HepG2 (cell line): Measurements from ENCODE around the gene CSMD2. TPM values are rescaled to one million over a fixed set of nuclear protein-coding genes. Genes with fewer than 3 reads are reported as not detected.

Experiments
- ATAC-seq: fragments of 200-7000 bp; cut with Tn5 transposase; 3 replicates; pipeline ENCODE4 v1.9.1; 2020; ENCODE audit warnings: mild to moderate bottlenecking, moderate library complexity
- BruUV-seq: library from RNA; stranded (reverse); fragments of 400-500 nt; replicated peaks from 2 replicates; lab custom pipeline; 2021; lab: Mats Ljungman, UMichigan
- CTCF ChIA-PET: fragments of 300-600 bp; formaldehyde crosslinking; extraction: SDS; loops from one replicate; lab custom pipeline; 2021; ENCODE audit warnings: low total read pairs, inconsistent platforms, low intra/inter-chr PET ratio; lab: Yijun Ruan, JAX
- POLR2A ChIA-PET: fragments of 350-600 bp; sonication (Branson Sonifier 250); formaldehyde crosslinking; loops from one replicate; lab custom pipeline; 2020; ENCODE audit warnings: antibody characterized with exemption, inconsistent platforms; lab: Yijun Ruan, JAX
- DNase-seq: peaks from one replicate; pipeline ENCODE4 v3.0.0-alpha.2; 2015; ENCODE audit warnings: low spot score
- FAIRE-seq: peaks from 3 replicates; lab custom pipeline; 2011; peaks lifted over from hg19 to GRCh38; lab: Jason Lieb, UNC
- H2AFZ ChIP-seq: one replicate; pipeline ENCODE4 v1.6.1; 2011; ENCODE audit warnings: low read length, inconsistent platforms
- H3K27ac ChIP-seq: fragments of 300-600 bp; 3 replicates; pipeline ENCODE4 v1.8.0; 2011; ENCODE audit warnings: mixed run types, mild to moderate bottlenecking, mixed read lengths, low read length, inconsistent platforms; ENCODE audit not compliant: insufficient read depth; ENCODE audit errors: extremely low read length
- H3K27me3 ChIP-seq, 2 experiments: fragments of 200-600 bp in 1 of 2; 2 replicates in 1 of 2; 3 replicates in 1 of 2; pipeline versions ENCODE4 v1.6.0 to v1.8.0; 2011; ENCODE audit warnings: low read length in 2 of 2, mild to moderate bottlenecking in 2 of 2, moderate library complexity in 2 of 2, inconsistent platforms in 1 of 2; ENCODE audit not compliant: insufficient read depth in 2 of 2, control insufficient read depth in 1 of 2
- H3K36me3 ChIP-seq, 2 experiments: fragments of 200-600 bp in 1 of 2; replicated peaks in 1 of 2; 2 replicates in 1 of 2; 3 replicates in 1 of 2; pipeline versions ENCODE4 v1.5.1 to v1.8.0; 2011; ENCODE audit warnings: low read length in 2 of 2, inconsistent platforms in 1 of 2; ENCODE audit not compliant: insufficient read depth in 2 of 2, control insufficient read depth in 1 of 2
- H3K4me1 ChIP-seq: 2 replicates; pipeline ENCODE4 v1.5.1; 2012; ENCODE audit warnings: low read length, inconsistent platforms; ENCODE audit not compliant: insufficient read depth
- H3K4me2 ChIP-seq: 2 replicates; pipeline ENCODE4 v1.6.0; 2011; ENCODE audit warnings: low read depth, low read length, inconsistent platforms
- H3K4me3 ChIP-seq, 3 experiments: fragments of 200-600 bp in 1 of 3; sonication (generic), shearing (Covaris generic) in 1 of 3; replicated peaks in 1 of 3; 2 replicates each; pipeline ENCODE4 v1.5.1; 2011 to 2016; ENCODE audit warnings: low read length in 3 of 3, inconsistent platforms in 2 of 3, low read depth in 2 of 3, mild to moderate bottlenecking in 2 of 3, control low read depth in 1 of 3, mixed read lengths in 1 of 3; ENCODE audit not compliant: insufficient read depth in 1 of 3
- H3K79me2 ChIP-seq: one replicate; pipeline ENCODE4 v1.6.1; 2011; ENCODE audit warnings: low read length, inconsistent platforms; ENCODE audit not compliant: insufficient read depth
- H3K9ac ChIP-seq: 2 replicates; pipeline ENCODE4 v1.6.0; 2011; ENCODE audit warnings: mild to moderate bottlenecking, low read depth, low read length, inconsistent platforms; ENCODE audit not compliant: insufficient read depth
- H3K9me3 ChIP-seq: 2 replicates; pipeline ENCODE4 v1.5.1; 2012; ENCODE audit warnings: mild to moderate bottlenecking, low read length
- H4K20me1 ChIP-seq: 2 replicates; pipeline ENCODE4 v1.6.0; 2011; ENCODE audit warnings: inconsistent platforms, mild to moderate bottlenecking, low read length, moderate library complexity; ENCODE audit not compliant: insufficient read depth
- AGO1 ChIP-seq: fragments of 200-400 bp; formaldehyde crosslinking; IDR thresholded peaks from 2 replicates; pipeline ENCODE4 v1.6.1; 2017; ENCODE audit warnings: mild to moderate bottlenecking, low read depth, low read length, moderate library complexity; ENCODE audit not compliant: poor library complexity, severe bottlenecking
- BHLHE40 ChIP-seq: IDR thresholded peaks from 2 replicates; pipeline ENCODE4 v1.6.1; 2011; ENCODE audit warnings: low read length, improper control_type of control experiment
- DPF2 ChIP-seq: sonication (generic); formaldehyde crosslinking; IDR thresholded peaks from 2 replicates; pipeline ENCODE4 v1.4.0; 2020; ENCODE audit warnings: mild to moderate bottlenecking, low read depth, missing genetic modification reagents, borderline replicate concordance
- ELF4 ChIP-seq: sonication (generic); formaldehyde crosslinking; IDR thresholded peaks from 2 replicates; pipeline ENCODE4 v1.5.0; 2020; ENCODE audit warnings: missing genetic modification reagents, mild to moderate bottlenecking, moderate library complexity, borderline replicate concordance
- HMGA1 ChIP-seq: sonication (generic); formaldehyde crosslinking; conservative IDR thresholded peaks from 2 replicates; pipeline ENCODE4 v1.4.0; 2020; ENCODE audit warnings: missing genetic modification reagents
- POLR2A ChIP-seq, 2 experiments: IDR thresholded peaks; 2 replicates each; pipeline ENCODE4 v1.6.1; 2011; ENCODE audit warnings: low read depth in 2 of 2, low read length in 2 of 2, mild to moderate bottlenecking in 1 of 2, moderate library complexity in 1 of 2; ENCODE audit not compliant: insufficient read depth in 1 of 2
- PRMT3 ChIP-seq: sonication (generic); formaldehyde crosslinking; IDR thresholded peaks from 2 replicates; pipeline ENCODE4 v1.8.1; 2022; ENCODE audit warnings: low read depth, mild to moderate bottlenecking, moderate library complexity, missing genetic modification reagents, borderline replicate concordance
- TCF12 ChIP-seq, 2 experiments: fragments of 450-650 bp in 1 of 2; sonication (generic) in 1 of 2; formaldehyde crosslinking in 1 of 2; IDR thresholded peaks; 2 replicates each; pipeline versions ENCODE4 v1.6.1 to v1.8.0; 2017 to 2022; ENCODE audit warnings: antibody characterized with exemption in 1 of 2, mild to moderate bottlenecking in 1 of 2, missing genetic modification reagents in 1 of 2, moderate library complexity in 1 of 2
- ZKSCAN1 ChIP-seq: fragments of 150-350 bp; IDR thresholded peaks from 2 replicates; pipeline ENCODE4 v1.6.1; 2014; ENCODE audit warnings: low read length
- ZMAT3 ChIP-seq: sonication (generic); formaldehyde crosslinking; conservative IDR thresholded peaks from 2 replicates; pipeline ENCODE4 v1.7.0; 2021; ENCODE audit warnings: missing genetic modification reagents
- ZNF564 ChIP-seq: sonication (generic); formaldehyde crosslinking; IDR thresholded peaks from 2 replicates; pipeline ENCODE4 v1.8.1; 2023; ENCODE audit warnings: mild to moderate bottlenecking, missing genetic modification reagents
- ZNF607 ChIP-seq: sonication (generic); formaldehyde crosslinking; IDR thresholded peaks from 2 replicates; pipeline ENCODE4 v1.5.1; 2020; ENCODE audit warnings: missing genetic modification reagents, mild to moderate bottlenecking, borderline replicate concordance
- WGBS: methylation state at CpG from one replicate; pipeline ENCODE4 v1.1.6; 2017; ENCODE audit warnings: low lambda C conversion rate; 5-methylcytosine and 5-hydroxymethylcytosine counted together
- in situ Hi-C: cut with HindIII; loops from 2 replicates; pipeline ENCODE4 v1.10.0; 2017; ENCODE audit warnings: low pct_unique_long_range_greater_than_20kb; ENCODE audit not compliant: extremely low pct_ligation_motif_present
- intact Hi-C: fragments of 100-400 bp; cut with micrococcal nuclease; formaldehyde crosslinking; loops from one replicate; pipeline ENCODE4 v1.10.0; 2022; ENCODE audit not compliant: unreplicated experiment
- polyA plus RNA-seq, 8 experiments: library from polyadenylated mRNA; depleted of rRNA in 3 of 8; stranded (reverse) in 7 of 8; unstranded in 1 of 8; fragments of >200 nt; fragmentation: Illumina TruSeq in 4 of 8; extraction: Trizol in 4 of 8; gene quantifications; 2 replicates each; pipeline versions ENCODE4 v1.2.1 to v1.2.3, GENCODE V29; 2011 to 2016; ENCODE audit warnings: low read depth in 4 of 8, missing spikeins in 1 of 8, mixed read lengths in 1 of 8; ENCODE audit not compliant: insufficient read depth in 1 of 8
- total RNA-seq, 5 experiments: library from RNA; depleted of rRNA; stranded (reverse); fragments of >200 nt; fragmentation: Illumina TruSeq; extraction: Trizol; gene quantifications; 2 replicates each; pipeline ENCODE4 v1.2.3, GENCODE V29; 2016; ENCODE audit warnings: low read depth in 1 of 5
- TF ChIP-seq, protein P1 (sequence below): sonication (generic); formaldehyde crosslinking; IDR thresholded peaks from 2 replicates; pipeline ENCODE4 v1.4.0; 2020; ENCODE audit warnings: missing genetic modification reagents, borderline replicate concordance
- TF ChIP-seq, protein P2 (sequence below): sonication (generic); formaldehyde crosslinking; IDR thresholded peaks from 2 replicates; pipeline ENCODE4 v1.4.0; 2020; ENCODE audit warnings: missing genetic modification reagents
- TF ChIP-seq, protein P3 (sequence below): sonication (generic); formaldehyde crosslinking; IDR thresholded peaks from 2 replicates; pipeline ENCODE4 v1.5.0; 2020; ENCODE audit warnings: missing genetic modification reagents
- TF ChIP-seq, protein P4 (sequence below): sonication (generic); formaldehyde crosslinking; IDR thresholded peaks from 2 replicates; pipeline ENCODE4 v1.8.1; 2023; ENCODE audit warnings: missing genetic modification reagents, inconsistent platforms, borderline replicate concordance

Gene CSMD2
- total and polyA plus RNA-seq, 2 of the 13 experiments (the other 11 are each of a cell fraction or from before 2014, with no cell fraction given): not detected

DNA sequence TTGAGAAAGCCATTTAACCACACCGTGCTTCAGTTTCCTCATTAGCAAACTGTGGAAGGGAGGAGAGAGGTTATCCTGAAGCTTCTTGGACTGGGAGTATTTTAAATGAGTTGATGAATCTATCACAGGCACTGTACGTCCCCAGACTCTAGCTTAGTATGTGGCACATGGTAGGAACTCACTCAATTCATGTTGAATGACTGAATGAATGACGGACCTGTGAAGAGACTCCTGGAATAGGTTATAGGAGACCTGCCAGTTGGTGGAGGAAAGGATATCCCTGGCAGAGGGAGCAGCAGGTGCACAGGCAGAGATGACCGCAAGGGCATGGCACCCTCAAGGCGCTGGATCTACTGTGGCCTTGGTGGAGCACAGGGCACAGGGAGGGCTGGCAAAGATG lies 182.6 kb downstream of the CSMD2 start:
- no peaks in the 10 kb centered on the region for H3K4me1 ChIP-seq
- DNase-seq (no peak), ATAC-seq (no peak), FAIRE-seq (no peak)
- no peak overlapping the region for H3K27ac ChIP-seq
- CTCF ChIA-PET: no interaction called here
- no peaks in the 10 kb centered on the region for H3K36me3 ChIP-seq
- H3K4me3 ChIP-seq: no peak overlapping the region
- H3K79me2 ChIP-seq: no peaks in the 10 kb centered on the region
- no peak overlapping the region for H3K4me2 ChIP-seq
- in situ Hi-C loops: no loop called here
- BruUV-seq: no TSS peak
- H3K27me3 ChIP-seq: peaks cover 0 to 4% of the 10 kb centered on the region in 2 experiments; a peak in 1 of 5 replicates
- H2AFZ ChIP-seq: no peak overlapping the region
- WGBS: 38% methylated on average over 4 of the region's 5 CpGs
- intact Hi-C loops: no loop called here
- no peak overlapping the region for H3K9ac ChIP-seq
- no peaks in the 10 kb centered on the region for H4K20me1 ChIP-seq
- POLR2A ChIA-PET: no interaction called here
- H3K9me3 ChIP-seq: no peaks in the 10 kb centered on the region
- TF ChIP-seq ZMAT3 (no peak), DPF2 (no peak), PRMT3 (CRISPR knock-in tag) (no peak), AGO1 (no peak), HMGA1 (no peak), TCF12 (IDR thresholded peaks at IDR 0.05) (no peak), TCF12 (CRISPR knock-in tag; IDR thresholded peaks at IDR 0.05) (no peak), ELF4 (CRISPR knock-in tag) (no peak), BHLHE40 (no peak), ZNF564 (CRISPR knock-in tag) (no peak), ZNF607 (CRISPR knock-in tag) (no peak), ZKSCAN1 (no peak), POLR2A (IDR thresholded peaks at IDR 0.05; ENCODE audit: insufficient read depth in 1 of 2, low read depth in 2 of 2, low read length in 2 of 2) (no peak)
- TF ChIP-seq, protein P1, sequence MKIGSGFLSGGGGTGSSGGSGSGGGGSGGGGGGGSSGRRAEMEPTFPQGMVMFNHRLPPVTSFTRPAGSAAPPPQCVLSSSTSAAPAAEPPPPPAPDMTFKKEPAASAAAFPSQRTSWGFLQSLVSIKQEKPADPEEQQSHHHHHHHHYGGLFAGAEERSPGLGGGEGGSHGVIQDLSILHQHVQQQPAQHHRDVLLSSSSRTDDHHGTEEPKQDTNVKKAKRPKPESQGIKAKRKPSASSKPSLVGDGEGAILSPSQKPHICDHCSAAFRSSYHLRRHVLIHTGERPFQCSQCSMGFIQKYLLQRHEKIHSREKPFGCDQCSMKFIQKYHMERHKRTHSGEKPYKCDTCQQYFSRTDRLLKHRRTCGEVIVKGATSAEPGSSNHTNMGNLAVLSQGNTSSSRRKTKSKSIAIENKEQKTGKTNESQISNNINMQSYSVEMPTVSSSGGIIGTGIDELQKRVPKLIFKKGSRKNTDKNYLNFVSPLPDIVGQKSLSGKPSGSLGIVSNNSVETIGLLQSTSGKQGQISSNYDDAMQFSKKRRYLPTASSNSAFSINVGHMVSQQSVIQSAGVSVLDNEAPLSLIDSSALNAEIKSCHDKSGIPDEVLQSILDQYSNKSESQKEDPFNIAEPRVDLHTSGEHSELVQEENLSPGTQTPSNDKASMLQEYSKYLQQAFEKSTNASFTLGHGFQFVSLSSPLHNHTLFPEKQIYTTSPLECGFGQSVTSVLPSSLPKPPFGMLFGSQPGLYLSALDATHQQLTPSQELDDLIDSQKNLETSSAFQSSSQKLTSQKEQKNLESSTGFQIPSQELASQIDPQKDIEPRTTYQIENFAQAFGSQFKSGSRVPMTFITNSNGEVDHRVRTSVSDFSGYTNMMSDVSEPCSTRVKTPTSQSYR (CRISPR knock-in tag): no peak
- TF ChIP-seq, protein P2, sequence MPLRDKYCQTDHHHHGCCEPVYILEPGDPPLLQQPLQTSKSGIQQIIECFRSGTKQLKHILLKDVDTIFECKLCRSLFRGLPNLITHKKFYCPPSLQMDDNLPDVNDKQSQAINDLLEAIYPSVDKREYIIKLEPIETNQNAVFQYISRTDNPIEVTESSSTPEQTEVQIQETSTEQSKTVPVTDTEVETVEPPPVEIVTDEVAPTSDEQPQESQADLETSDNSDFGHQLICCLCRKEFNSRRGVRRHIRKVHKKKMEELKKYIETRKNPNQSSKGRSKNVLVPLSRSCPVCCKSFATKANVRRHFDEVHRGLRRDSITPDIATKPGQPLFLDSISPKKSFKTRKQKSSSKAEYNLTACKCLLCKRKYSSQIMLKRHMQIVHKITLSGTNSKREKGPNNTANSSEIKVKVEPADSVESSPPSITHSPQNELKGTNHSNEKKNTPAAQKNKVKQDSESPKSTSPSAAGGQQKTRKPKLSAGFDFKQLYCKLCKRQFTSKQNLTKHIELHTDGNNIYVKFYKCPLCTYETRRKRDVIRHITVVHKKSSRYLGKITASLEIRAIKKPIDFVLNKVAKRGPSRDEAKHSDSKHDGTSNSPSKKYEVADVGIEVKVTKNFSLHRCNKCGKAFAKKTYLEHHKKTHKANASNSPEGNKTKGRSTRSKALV (CRISPR knock-in tag): no peak
- TF ChIP-seq, protein P3, sequence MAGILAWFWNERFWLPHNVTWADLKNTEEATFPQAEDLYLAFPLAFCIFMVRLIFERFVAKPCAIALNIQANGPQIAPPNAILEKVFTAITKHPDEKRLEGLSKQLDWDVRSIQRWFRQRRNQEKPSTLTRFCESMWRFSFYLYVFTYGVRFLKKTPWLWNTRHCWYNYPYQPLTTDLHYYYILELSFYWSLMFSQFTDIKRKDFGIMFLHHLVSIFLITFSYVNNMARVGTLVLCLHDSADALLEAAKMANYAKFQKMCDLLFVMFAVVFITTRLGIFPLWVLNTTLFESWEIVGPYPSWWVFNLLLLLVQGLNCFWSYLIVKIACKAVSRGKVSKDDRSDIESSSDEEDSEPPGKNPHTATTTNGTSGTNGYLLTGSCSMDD (CRISPR knock-in tag): no peak
- TF ChIP-seq, protein P4, sequence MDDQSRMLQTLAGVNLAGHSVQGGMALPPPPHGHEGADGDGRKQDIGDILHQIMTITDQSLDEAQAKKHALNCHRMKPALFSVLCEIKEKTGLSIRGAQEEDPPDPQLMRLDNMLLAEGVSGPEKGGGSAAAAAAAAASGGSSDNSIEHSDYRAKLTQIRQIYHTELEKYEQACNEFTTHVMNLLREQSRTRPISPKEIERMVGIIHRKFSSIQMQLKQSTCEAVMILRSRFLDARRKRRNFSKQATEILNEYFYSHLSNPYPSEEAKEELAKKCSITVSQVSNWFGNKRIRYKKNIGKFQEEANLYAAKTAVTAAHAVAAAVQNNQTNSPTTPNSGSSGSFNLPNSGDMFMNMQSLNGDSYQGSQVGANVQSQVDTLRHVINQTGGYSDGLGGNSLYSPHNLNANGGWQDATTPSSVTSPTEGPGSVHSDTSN (CRISPR knock-in tag): no peak
